K562 (cell line): ENCODE results near the gene IMPA2. TPM values are rescaled to one million over a fixed set of nuclear protein-coding genes. Genes with fewer than 3 reads are reported as not detected.
A peak's percentile ranks its signal among the peaks of the same experiment; 100 is the strongest.

Experiments used
- BRCA1 ChIP-seq, 2 experiments: fragments of 450-650 bp in 1 of 2; sonication (generic) in 1 of 2; formaldehyde crosslinking in 1 of 2; IDR thresholded peaks; 2 replicates each; pipeline versions ENCODE4 v1.5.0 to v1.6.1; 2017 to 2020; ENCODE audit warnings: mild to moderate bottlenecking in 1 of 2, missing genetic modification reagents in 1 of 2
- CEBPG ChIP-seq, 3 experiments: fragments of 200-800 bp in 1 of 3; sonication (Bioruptor generic) in 1 of 3; sonication (generic) in 1 of 3; formaldehyde crosslinking in 1 of 3; IDR thresholded peaks in 2 of 3; conservative IDR thresholded peaks in 1 of 3; 2 replicates each; pipeline versions ENCODE4 v1.6.1 to v1.8.0; 2016 to 2022; ENCODE audit warnings: missing compliant biosample characterization in 2 of 3, missing genetic modification characterization in 2 of 3, mild to moderate bottlenecking in 1 of 3, missing genetic modification reagents in 1 of 3
- CHD2 ChIP-seq: IDR thresholded peaks from 2 replicates; pipeline ENCODE4 v1.6.1; 2011; ENCODE audit warnings: low read depth, low read length
- CREM ChIP-seq: IDR thresholded peaks from 2 replicates; pipeline ENCODE4 v1.6.1; 2014; ENCODE audit warnings: antibody characterized with exemption, low read depth
- DPF2 ChIP-seq: fragments of 450-650 bp; IDR thresholded peaks from 2 replicates; pipeline ENCODE4 v1.6.1; 2016
- EHMT2 ChIP-seq: fragments of 450-650 bp; IDR thresholded peaks from 2 replicates; pipeline ENCODE4 v1.6.1; 2018; ENCODE audit warnings: antibody characterized with exemption
- ELF1 ChIP-seq: fragments of 200-800 bp; sonication (Bioruptor generic); IDR thresholded peaks from 2 replicates; pipeline ENCODE4 v1.6.1; 2016; ENCODE audit warnings: missing genetic modification characterization, missing compliant biosample characterization
- ELF2 ChIP-seq: fragments of 250-450 bp; sonication (Bioruptor Pico); IDR thresholded peaks from 2 replicates; pipeline ENCODE4 v1.5.0; 2021; ENCODE audit warnings: mild to moderate bottlenecking
- ESRRA ChIP-seq: fragments of 450-650 bp; IDR thresholded peaks from 2 replicates; pipeline ENCODE4 v1.6.1; 2014; ENCODE audit warnings: low read depth, mild to moderate bottlenecking, moderate library complexity, borderline replicate concordance
- ESRRB ChIP-seq: fragments of 250-450 bp; sonication (Bioruptor Pico); IDR thresholded peaks from 2 replicates; pipeline ENCODE4 v1.5.0; 2020; ENCODE audit warnings: mild to moderate bottlenecking, moderate library complexity, borderline replicate concordance
- FOXP4 ChIP-seq: sonication (generic); formaldehyde crosslinking; IDR thresholded peaks from 2 replicates; pipeline ENCODE4 v1.8.0; 2022; ENCODE audit warnings: mild to moderate bottlenecking, missing genetic modification reagents, borderline replicate concordance
- KDM1A ChIP-seq, 2 experiments: fragments of 450-650 bp; IDR thresholded peaks; 2 replicates each; pipeline ENCODE4 v1.6.1; 2016; ENCODE audit warnings: mild to moderate bottlenecking in 2 of 2
- MNT ChIP-seq, 2 experiments: fragments of 450-650 bp; conservative IDR thresholded peaks; 2 replicates each; pipeline ENCODE4 v1.6.1; 2017; ENCODE audit warnings: mild to moderate bottlenecking in 2 of 2, moderate library complexity in 2 of 2
- NELFE ChIP-seq: IDR thresholded peaks from 2 replicates; pipeline ENCODE4 v1.6.1; 2011; ENCODE audit warnings: mild to moderate bottlenecking; ENCODE audit not compliant: insufficient read depth, insufficient read length
- NFXL1 ChIP-seq: fragments of 450-650 bp; formaldehyde crosslinking; IDR thresholded peaks from 2 replicates; pipeline ENCODE4 v1.4.0; 2021; ENCODE audit warnings: mild to moderate bottlenecking
- PATZ1 ChIP-seq: fragments of 250-450 bp; sonication (Bioruptor Pico); IDR thresholded peaks from 2 replicates; pipeline ENCODE4 v1.5.0; 2020; ENCODE audit warnings: mild to moderate bottlenecking, borderline replicate concordance
- RBBP5 ChIP-seq: fragments of 200-600 bp; sonication (generic); IDR thresholded peaks from 2 replicates; pipeline ENCODE4 v1.6.1; 2012; ENCODE audit warnings: borderline replicate concordance, mild to moderate bottlenecking, low read length, control low read depth, inconsistent platforms; ENCODE audit not compliant: insufficient read depth, poor library complexity, severe bottlenecking
- RBFOX2 ChIP-seq: fragments of 200-400 bp; formaldehyde crosslinking; IDR thresholded peaks from 2 replicates; pipeline ENCODE4 v1.6.1; 2017; ENCODE audit warnings: low read depth, mild to moderate bottlenecking, low read length, moderate library complexity
- TARDBP ChIP-seq: fragments of 450-650 bp; IDR thresholded peaks from 2 replicates; pipeline ENCODE4 v1.6.1; 2016
- TGIF2 ChIP-seq: sonication (generic); formaldehyde crosslinking; IDR thresholded peaks from 2 replicates; pipeline ENCODE4 v1.8.1; 2022; ENCODE audit warnings: mild to moderate bottlenecking, missing genetic modification reagents, moderate library complexity
- ZBTB7A ChIP-seq: IDR thresholded peaks from 2 replicates; pipeline ENCODE4 v1.6.1; 2011; ENCODE audit warnings: low read depth, mild to moderate bottlenecking, low read length, moderate library complexity, borderline replicate concordance; ENCODE audit not compliant: control insufficient read depth
- ZC3H11A ChIP-seq: IDR thresholded peaks from 2 replicates; pipeline ENCODE4 v1.6.1; 2012; ENCODE audit warnings: low read depth, low read length, improper control_type of control experiment
- ZNF184 ChIP-seq: sonication (generic); formaldehyde crosslinking; IDR thresholded peaks from 2 replicates; pipeline ENCODE4 v1.5.0; 2020; ENCODE audit warnings: missing genetic modification reagents
- ZNF445 ChIP-seq: fragments of 250-450 bp; sonication (Bioruptor Pico); IDR thresholded peaks from 2 replicates; pipeline ENCODE4 v1.4.0; 2020; ENCODE audit warnings: low read depth, mild to moderate bottlenecking, moderate library complexity
- ZZZ3 ChIP-seq: fragments of 450-650 bp; IDR thresholded peaks from 2 replicates; pipeline ENCODE4 v1.6.1; 2016; ENCODE audit warnings: antibody characterized with exemption, mild to moderate bottlenecking, moderate library complexity
- polyA plus RNA-seq, 8 experiments: library from polyadenylated mRNA; depleted of rRNA in 4 of 8; stranded (reverse) in 5 of 8; unstranded in 3 of 8; fragments of >200 nt; fragmentation: Nextera tagmentation in 2 of 8; fragmentation: Illumina TruSeq in 1 of 8; extraction: Ambion mirVana in 2 of 8; extraction: Trizol in 1 of 8; gene quantifications; 2 replicates each; pipeline versions ENCODE4 v1.2.1 to v1.2.3, GENCODE V29; 2011 to 2014; ENCODE audit warnings: inconsistent platforms in 1 of 8, missing spikeins in 1 of 8
- total RNA-seq, 7 experiments: library from RNA; depleted of rRNA in 6 of 7; stranded (reverse); fragments of >200 nt in 6 of 7; fragmentation: Illumina TruSeq in 2 of 7; extraction: Trizol in 2 of 7; gene quantifications; 2 replicates each; pipeline versions ENCODE4 v1.2.1 to v1.2.3, GENCODE V29; 2011 to 2021; ENCODE audit warnings: low replicate concordance in 1 of 7

IMPA2 gene
- total and polyA plus RNA-seq, 9 of the 15 experiments (the other 6 are each of a cell fraction or from before 2014, with no cell fraction given) = 0.62 to 11.3 (median 5.7) TPM

- TF ChIP-seq ZBTB7A = no peak; the same call in 1 of the 2 replicates
- peak; percentile 48 for TF ChIP-seq RBBP5
- TF ChIP-seq BRCA1 (IDR thresholded peaks at IDR 0.05) = no peak
- TF ChIP-seq BRCA1 (CRISPR knock-in tag; IDR thresholded peaks at IDR 0.05) = no peak
- no peak for TF ChIP-seq NFXL1 (CRISPR knock-in tag)
- no peak for TF ChIP-seq TGIF2
- no peak for TF ChIP-seq PATZ1 (CRISPR knock-in tag)
- no peak for TF ChIP-seq TARDBP
- no peak for TF ChIP-seq ZC3H11A
- peak; percentile 37; the same call in 1 of the 2 replicates for TF ChIP-seq CHD2
- TF ChIP-seq DPF2 = peak; percentile 90
- no peak for TF ChIP-seq ESRRA
- no peak for TF ChIP-seq ZZZ3
- TF ChIP-seq RBFOX2 = no peak
- no peak for TF ChIP-seq ELF2 (CRISPR knock-in tag)
- peak; percentile 78 for TF ChIP-seq CREM
- TF ChIP-seq ELF1 (tag) = no peak
- peak in 1 of 2 experiments; percentile 9; a peak in 1 of 4 replicates for TF ChIP-seq MNT (conservative IDR thresholded peaks at IDR 0.05)
- no peak for TF ChIP-seq EHMT2
- TF ChIP-seq CEBPG (CRISPR knock-in tag; IDR thresholded peaks at IDR 0.05) = no peak
- TF ChIP-seq CEBPG (tag; conservative IDR thresholded peaks at IDR 0.05 in 1 of 2, IDR thresholded peaks at IDR 0.05 in 1 of 2) = 0 out of 4 replicates have a peak, but pooled peaks of 1 of the 2 experiments have one; percentile 2
- TF ChIP-seq NELFE = no peak
- TF ChIP-seq ESRRB (CRISPR knock-in tag) = no peak
- no peak for TF ChIP-seq ZNF184 (CRISPR knock-in tag)
- no peak for TF ChIP-seq FOXP4 (CRISPR knock-in tag)
- peak; percentile 63 to 66 for TF ChIP-seq KDM1A (IDR thresholded peaks at IDR 0.05)
- TF ChIP-seq ZNF445 (CRISPR knock-in tag) = no peak
These were observed 29.9 kb upstream of the IMPA2 start (continued) for GRCh38 chr18:11951390-11951851.
